ENCODE data around the gene KCTD16. TPM values are rescaled to one million over a fixed set of nuclear protein-coding genes. Genes with fewer than 3 reads are reported as not detected.

KCTD16 gene
- total RNA-seq, 6 donors from 2014 or later: under 0.01 to 1.7 (median 0.27) TPM

- Histone ChIP-seq H3K27me3 (no peaks in the 10 kb centered on the region), H3K27ac (no peak overlapping the region), H3K4me3 (no peak overlapping the region), H3K36me3 (no peaks in the 10 kb centered on the region), H3K9me3 (no peaks in the 10 kb centered on the region), H3K4me1 (no peaks in the 10 kb centered on the region)
- 65 to 81% methylated on average over 1 of the region's 1 CpG for WGBS, 2 donors
- no peak for ATAC-seq (ENCODE audit: low FRiP score in 2 of 2)
- TF ChIP-seq POLR2AphosphoS5 (IDR thresholded peaks at IDR 0.05): no peak
- no peak for TF ChIP-seq POLR2A (IDR thresholded peaks at IDR 0.05)
- TF ChIP-seq EP300 (IDR thresholded peaks at IDR 0.05): no peak
- TF ChIP-seq, protein P1, sequence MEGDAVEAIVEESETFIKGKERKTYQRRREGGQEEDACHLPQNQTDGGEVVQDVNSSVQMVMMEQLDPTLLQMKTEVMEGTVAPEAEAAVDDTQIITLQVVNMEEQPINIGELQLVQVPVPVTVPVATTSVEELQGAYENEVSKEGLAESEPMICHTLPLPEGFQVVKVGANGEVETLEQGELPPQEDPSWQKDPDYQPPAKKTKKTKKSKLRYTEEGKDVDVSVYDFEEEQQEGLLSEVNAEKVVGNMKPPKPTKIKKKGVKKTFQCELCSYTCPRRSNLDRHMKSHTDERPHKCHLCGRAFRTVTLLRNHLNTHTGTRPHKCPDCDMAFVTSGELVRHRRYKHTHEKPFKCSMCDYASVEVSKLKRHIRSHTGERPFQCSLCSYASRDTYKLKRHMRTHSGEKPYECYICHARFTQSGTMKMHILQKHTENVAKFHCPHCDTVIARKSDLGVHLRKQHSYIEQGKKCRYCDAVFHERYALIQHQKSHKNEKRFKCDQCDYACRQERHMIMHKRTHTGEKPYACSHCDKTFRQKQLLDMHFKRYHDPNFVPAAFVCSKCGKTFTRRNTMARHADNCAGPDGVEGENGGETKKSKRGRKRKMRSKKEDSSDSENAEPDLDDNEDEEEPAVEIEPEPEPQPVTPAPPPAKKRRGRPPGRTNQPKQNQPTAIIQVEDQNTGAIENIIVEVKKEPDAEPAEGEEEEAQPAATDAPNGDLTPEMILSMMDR (IDR thresholded peaks at IDR 0.05): no peak
- no peak for DNase-seq
These were observed 352.0 kb downstream of the KCTD16 start for GRCh38 chr5:144522698-144523097.

DNA sequence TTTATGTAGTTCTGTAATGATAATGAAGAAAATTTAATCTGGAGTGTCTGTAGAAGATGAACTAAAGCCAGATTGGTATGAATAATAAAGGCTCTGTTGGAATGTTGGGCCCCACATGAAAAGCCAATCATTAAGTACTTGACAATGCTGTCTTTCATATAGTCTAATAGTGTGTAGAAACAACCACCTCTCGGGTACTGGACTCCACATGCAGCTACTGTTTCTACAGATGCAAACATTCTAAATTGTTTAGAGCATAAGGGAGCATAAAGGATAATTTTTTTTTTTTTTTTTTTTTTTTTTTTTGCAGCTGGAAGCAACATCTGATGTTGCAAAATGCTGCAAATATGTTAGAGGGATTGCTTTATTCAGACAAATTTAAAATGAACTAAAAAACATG is 354.3 kb downstream of the KCTD16 start:
- Histone ChIP-seq H3K9me3 (no peaks in the 10 kb centered on the region), H3K27me3 (no peaks in the 10 kb centered on the region), H3K27ac (no peak overlapping the region), H3K4me1 (no peaks in the 10 kb centered on the region), H3K4me3 (no peak overlapping the region), H3K36me3 (no peaks in the 10 kb centered on the region)
- TF ChIP-seq, protein P1 (IDR thresholded peaks at IDR 0.05): no peak
- TF ChIP-seq EP300 (IDR thresholded peaks at IDR 0.05) (no peak), POLR2A (IDR thresholded peaks at IDR 0.05) (no peak), POLR2AphosphoS5 (IDR thresholded peaks at IDR 0.05) (no peak)
- WGBS, 2 donors: 20 to 40% methylated on average over 1 of the region's 1 CpG
- ATAC-seq (ENCODE audit: low FRiP score in 2 of 2) (no peak), DNase-seq (no peak)

GRCh38 chr5:144531188-144531587 is 360.5 kb downstream of the KCTD16 start:
- TF ChIP-seq, protein P1 (IDR thresholded peaks at IDR 0.05): no peak
- no peak overlapping the region for H3K4me3 ChIP-seq
- no peaks in the 10 kb centered on the region for H3K27me3 ChIP-seq
- H3K36me3 ChIP-seq: no peaks in the 10 kb centered on the region
- 70 to 100% methylated on average over 1 of the region's 1 CpG for WGBS, 2 donors
- ATAC-seq (ENCODE audit: low FRiP score in 2 of 2) (no peak), DNase-seq (no peak)
- no peaks in the 10 kb centered on the region for H3K4me1 ChIP-seq
- H3K9me3 ChIP-seq: peaks cover 0 to 4% (median 0%) of the 10 kb centered on the region in 4 donors
- no peak overlapping the region for H3K27ac ChIP-seq

Small RNAs within 50 kb of the gene (small RNA-seq; reads per million reads assigned to genes)
- gene CKS1BP5 (0 reads per million in 4 donors), gene RN7SL87P (0 reads per million in 4 donors)

Other genes with a start within 250 kb of the KCTD16 start
- gene YIPF5, start 214 bp upstream of the KCTD16 start, total RNA-seq: 10 to 100 TPM in 5 of 6 donors, 1 to 10 TPM in 1; 9.4 to 45.2 (median 30.9) TPM

Data from upper lobe of left lung (tissue), 6 donors.